PC-3 (cell line): ENCODE measurements around the gene NECTIN3.

Experiments
- EZH2 ChIP-seq: fragments of 300-600 bp; sonication (generic); IDR thresholded peaks from one replicate; pipeline ENCODE4 v1.6.1; 2017; ENCODE audit warnings: antibody characterized with exemption, mild to moderate bottlenecking, low read length; ENCODE audit not compliant: unreplicated experiment
- EZH2phosphoT487 ChIP-seq: fragments of 300-600 bp; sonication (generic); IDR thresholded peaks from 2 replicates; pipeline ENCODE4 v1.6.1; 2018; ENCODE audit warnings: mild to moderate bottlenecking, antibody characterized with exemption, low read length, borderline replicate concordance
- TF ChIP-seq, protein P1 (sequence below): fragments of 300-600 bp; sonication (generic); conservative IDR thresholded peaks from 2 replicates; pipeline ENCODE4 v1.5.1; 2017; ENCODE audit warnings: antibody characterized with exemption, low read depth, mild to moderate bottlenecking, low read length

DNA sequence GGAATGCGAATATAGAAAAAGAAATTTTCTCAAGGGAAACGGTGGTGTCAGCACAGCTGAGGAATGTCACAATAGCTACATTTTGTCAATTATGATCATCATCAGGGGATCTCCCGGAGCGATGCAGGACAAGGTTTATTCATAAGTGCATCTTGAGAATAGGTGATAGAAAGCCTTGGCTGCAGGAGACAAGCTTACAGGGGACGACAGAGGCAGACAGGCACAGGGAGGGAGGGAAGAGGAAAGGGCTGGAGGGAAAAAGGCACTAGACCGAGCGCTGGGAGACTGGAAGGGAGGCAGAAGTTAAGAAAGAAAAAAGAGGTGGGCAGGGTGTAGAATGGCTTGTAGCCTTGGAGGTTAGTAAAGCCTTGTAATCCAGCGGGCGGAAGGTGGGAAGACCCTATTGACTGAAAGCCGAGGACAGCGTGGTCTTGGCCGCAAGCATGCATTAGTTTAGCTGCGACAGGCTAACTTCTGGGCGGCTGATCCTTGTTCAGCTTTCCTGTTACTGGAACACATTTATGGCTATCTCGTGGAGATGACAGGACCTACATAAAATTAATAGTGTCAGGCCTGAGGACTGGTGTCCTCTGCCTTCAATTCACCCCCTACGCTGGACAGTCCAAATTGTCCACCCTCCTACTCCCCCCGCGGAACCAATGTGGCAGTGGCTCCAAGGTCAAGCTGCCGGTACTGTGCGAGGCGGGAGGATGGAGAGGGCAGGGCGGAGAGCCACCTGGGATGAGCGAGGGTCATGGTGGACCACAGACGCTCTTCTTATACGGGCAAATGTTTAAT is 1.4 kb upstream of the NECTIN3 start:
- TF ChIP-seq, protein P1, sequence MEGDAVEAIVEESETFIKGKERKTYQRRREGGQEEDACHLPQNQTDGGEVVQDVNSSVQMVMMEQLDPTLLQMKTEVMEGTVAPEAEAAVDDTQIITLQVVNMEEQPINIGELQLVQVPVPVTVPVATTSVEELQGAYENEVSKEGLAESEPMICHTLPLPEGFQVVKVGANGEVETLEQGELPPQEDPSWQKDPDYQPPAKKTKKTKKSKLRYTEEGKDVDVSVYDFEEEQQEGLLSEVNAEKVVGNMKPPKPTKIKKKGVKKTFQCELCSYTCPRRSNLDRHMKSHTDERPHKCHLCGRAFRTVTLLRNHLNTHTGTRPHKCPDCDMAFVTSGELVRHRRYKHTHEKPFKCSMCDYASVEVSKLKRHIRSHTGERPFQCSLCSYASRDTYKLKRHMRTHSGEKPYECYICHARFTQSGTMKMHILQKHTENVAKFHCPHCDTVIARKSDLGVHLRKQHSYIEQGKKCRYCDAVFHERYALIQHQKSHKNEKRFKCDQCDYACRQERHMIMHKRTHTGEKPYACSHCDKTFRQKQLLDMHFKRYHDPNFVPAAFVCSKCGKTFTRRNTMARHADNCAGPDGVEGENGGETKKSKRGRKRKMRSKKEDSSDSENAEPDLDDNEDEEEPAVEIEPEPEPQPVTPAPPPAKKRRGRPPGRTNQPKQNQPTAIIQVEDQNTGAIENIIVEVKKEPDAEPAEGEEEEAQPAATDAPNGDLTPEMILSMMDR, result no peak
- TF ChIP-seq EZH2 (no peak), EZH2phosphoT487 (no peak)
